Right atrium auricular region (tissue), 2 donors: ENCODE results near the gene UQCC3. TPM values are rescaled to one million over a fixed set of nuclear protein-coding genes. Genes with fewer than 3 reads are reported as not detected.

ENCODE experiments used
- DNase-seq: peaks from one replicate; pipeline ENCODE4 v3.0.0-alpha.2; 2019; ENCODE audit warnings: low spot score
- H3K27ac ChIP-seq, 2 donors: fragments of 200-600 bp; sonication (generic); 1 replicate in 1 of 2; 2 replicates in 1 of 2; pipeline ENCODE4 v1.5.1; 2016 to 2019
- H3K27me3 ChIP-seq, 2 donors: fragments of 200-600 bp; sonication (generic); one replicate each; pipeline versions ENCODE4 v1.5.1 to v1.6.0; 2017 to 2019
- H3K36me3 ChIP-seq: fragments of 200-600 bp; sonication (generic); one replicate; pipeline ENCODE4 v1.5.1; 2016
- H3K4me1 ChIP-seq, 2 donors: fragments of 200-600 bp; sonication (generic); one replicate each; pipeline versions ENCODE4 v1.5.1 to v1.6.0; 2017 to 2019
- H3K4me3 ChIP-seq, 2 donors: fragments of 200-600 bp; sonication (generic); 1 replicate in 1 of 2; 2 replicates in 1 of 2; pipeline ENCODE4 v1.5.1; 2017 to 2019; ENCODE audit warnings: mild to moderate bottlenecking in 1 of 2, moderate library complexity in 1 of 2
- H3K9me3 ChIP-seq, 2 donors: fragments of 200-600 bp; sonication (generic); one replicate each; pipeline ENCODE4 v1.5.1; 2019
- total RNA-seq, 2 donors: library from RNA; depleted of rRNA; stranded (reverse); fragments of >200 nt; gene quantifications; one replicate each; pipeline ENCODE4 v1.1.0, GENCODE V29; 2016
- TF ChIP-seq, protein P1 (sequence below), 2 donors: fragments of 200-600 bp; sonication (generic); IDR thresholded peaks; one replicate each; pipeline ENCODE4 v1.5.1; 2019; ENCODE audit warnings: antibody characterized with exemption in 2 of 2

The UQCC3 gene
- total RNA-seq, 2 donors from 2014 or later = 5.0 to 8.7 TPM

- Histone ChIP-seq H3K9me3 (no peaks in the 10 kb centered on the region), H3K4me3 (no peak overlapping the region), H3K4me1 (peaks cover 0 to 13% of the 10 kb centered on the region in 2 donors), H3K36me3 (peaks cover 95% of the 10 kb centered on the region), H3K27me3 (no peaks in the 10 kb centered on the region), H3K27ac (no peak overlapping the region)
- no peak for DNase-seq
- TF ChIP-seq, protein P1, sequence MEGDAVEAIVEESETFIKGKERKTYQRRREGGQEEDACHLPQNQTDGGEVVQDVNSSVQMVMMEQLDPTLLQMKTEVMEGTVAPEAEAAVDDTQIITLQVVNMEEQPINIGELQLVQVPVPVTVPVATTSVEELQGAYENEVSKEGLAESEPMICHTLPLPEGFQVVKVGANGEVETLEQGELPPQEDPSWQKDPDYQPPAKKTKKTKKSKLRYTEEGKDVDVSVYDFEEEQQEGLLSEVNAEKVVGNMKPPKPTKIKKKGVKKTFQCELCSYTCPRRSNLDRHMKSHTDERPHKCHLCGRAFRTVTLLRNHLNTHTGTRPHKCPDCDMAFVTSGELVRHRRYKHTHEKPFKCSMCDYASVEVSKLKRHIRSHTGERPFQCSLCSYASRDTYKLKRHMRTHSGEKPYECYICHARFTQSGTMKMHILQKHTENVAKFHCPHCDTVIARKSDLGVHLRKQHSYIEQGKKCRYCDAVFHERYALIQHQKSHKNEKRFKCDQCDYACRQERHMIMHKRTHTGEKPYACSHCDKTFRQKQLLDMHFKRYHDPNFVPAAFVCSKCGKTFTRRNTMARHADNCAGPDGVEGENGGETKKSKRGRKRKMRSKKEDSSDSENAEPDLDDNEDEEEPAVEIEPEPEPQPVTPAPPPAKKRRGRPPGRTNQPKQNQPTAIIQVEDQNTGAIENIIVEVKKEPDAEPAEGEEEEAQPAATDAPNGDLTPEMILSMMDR (IDR thresholded peaks at IDR 0.05) = no peak
Observed at GRCh38 chr11:62719302-62719978, 48.0 kb downstream of the UQCC3 start.

- Histone ChIP-seq H3K4me1 (peaks cover 0 to 26% of the 10 kb centered on the region in 2 donors), H3K4me3 (no peak overlapping the region), H3K27me3 (no peaks in the 10 kb centered on the region), H3K27ac (no peak overlapping the region), H3K36me3 (peaks cover 69% of the 10 kb centered on the region), H3K9me3 (no peaks in the 10 kb centered on the region)
- TF ChIP-seq, protein P1 (IDR thresholded peaks at IDR 0.05) = no peak
- no peak for DNase-seq
Observed at GRCh38 chr11:62721994-62722393, 50.5 kb downstream of the UQCC3 start.

Other genes starting within 250 kb of the UQCC3 start
- 100 to 1,000 TPM; 270 to 441 TPM for gene AHNAK, start 124.9 kb upstream of the UQCC3 start, total RNA-seq
- 1,000 to 10,000 TPM in 1 of 2 donors, 100 to 1,000 TPM in 1; 707 to 1,175 TPM for gene EEF1G, start 97.8 kb upstream of the UQCC3 start, total RNA-seq
- gene TUT1, start 80.2 kb upstream of the UQCC3 start, total RNA-seq = 1 to 10 TPM; 5.4 to 5.7 TPM
- gene MTA2, start 69.8 kb upstream of the UQCC3 start, total RNA-seq = 10 to 100 TPM; 30.0 to 40.5 TPM
- 10 to 100 TPM; 15.8 to 21.3 TPM for gene EML3, start 58.9 kb upstream of the UQCC3 start, total RNA-seq
- gene ROM1, start 58.4 kb upstream of the UQCC3 start, total RNA-seq = 1 to 10 TPM; 3.2 to 5.3 TPM
- gene B3GAT3, start 49.7 kb upstream of the UQCC3 start, total RNA-seq = 10 to 100 TPM; 12.7 to 14.0 TPM
- 10 to 100 TPM; 71.8 to 78.0 TPM for gene GANAB, start 25.1 kb upstream of the UQCC3 start, total RNA-seq
- 10 to 100 TPM; 12.1 to 19.8 TPM for gene INTS5, start 18.4 kb upstream of the UQCC3 start, total RNA-seq
- 10 to 100 TPM; 40.1 to 44.0 TPM for gene C11orf98, start 6.5 kb upstream of the UQCC3 start, total RNA-seq
- 1 to 10 TPM in 1 of 2 donors, under 1 TPM in 1; 0.41 to 3.7 TPM for gene CSKMT, start 6.4 kb upstream of the UQCC3 start, total RNA-seq
- gene LBHD1, start 594 bp downstream of the UQCC3 start, total RNA-seq = 1 to 10 TPM; 2.3 to 2.4 TPM
- gene UBXN1, start 7.4 kb downstream of the UQCC3 start, total RNA-seq = 100 to 1,000 TPM in 1 of 2 donors, 10 to 100 TPM in 1; 77.4 to 116 TPM
- gene LRRN4CL, start 17.9 kb downstream of the UQCC3 start, total RNA-seq = 1 to 10 TPM; 1.5 to 3.0 TPM
- gene BSCL2, start 35.8 kb downstream of the UQCC3 start, total RNA-seq = 10 to 100 TPM; 18.6 to 23.0 TPM
- not detected for gene GNG3, start 36.0 kb downstream of the UQCC3 start, total RNA-seq
- 10 to 100 TPM; 12.2 to 15.6 TPM for gene HNRNPUL2, start 55.8 kb downstream of the UQCC3 start, total RNA-seq
- 10 to 100 TPM in 1 of 2 donors, 1 to 10 TPM in 1; 9.6 to 11.4 TPM for gene TTC9C, start 56.8 kb downstream of the UQCC3 start, total RNA-seq
- 1 to 10 TPM; 5.1 to 7.8 TPM for gene ZBTB3, start 82.5 kb downstream of the UQCC3 start, total RNA-seq
- gene POLR2G, start 89.9 kb downstream of the UQCC3 start, total RNA-seq = 10 to 100 TPM; 32.9 to 34.8 TPM
- 1 to 10 TPM; 5.8 to 9.5 TPM for gene TAF6L, start 99.7 kb downstream of the UQCC3 start, total RNA-seq
- 10 to 100 TPM; 42.5 to 44.8 TPM for gene TMEM179B, start 115.7 kb downstream of the UQCC3 start, total RNA-seq
- 10 to 100 TPM; 27.7 TPM for gene TMEM223, start 120.3 kb downstream of the UQCC3 start, total RNA-seq
- gene NXF1, start 133.8 kb downstream of the UQCC3 start, total RNA-seq = 10 to 100 TPM; 33.9 to 35.9 TPM
- 10 to 100 TPM; 15.2 to 24.7 TPM for gene STX5, start 160.4 kb downstream of the UQCC3 start, total RNA-seq
- not detected for gene TEX54, start 161.2 kb downstream of the UQCC3 start, total RNA-seq
- gene WDR74, start 167.9 kb downstream of the UQCC3 start, total RNA-seq = 10 to 100 TPM; 17.8 to 26.8 TPM
- 10 to 100 TPM; 27.7 to 64.9 TPM for gene SLC3A2, start 209.2 kb downstream of the UQCC3 start, total RNA-seq
- gene CHRM1, start 249.7 kb downstream of the UQCC3 start, total RNA-seq = not detected